Stimulated activated CD4-positive, alpha-beta T cell treated with anti-CD3 and anti-CD28 coated beads, Interleukin-12 subunit alpha, Interleukin-12 subunit beta, amount 100 ng/mL, for 24 hours (primary cell): Measurements from ENCODE around the gene PCLO.
A peak's percentile ranks its signal among the peaks of the same experiment; 100 is the strongest.

Experiments
- DNase-seq, 2 experiments: peaks; one replicate each; pipeline ENCODE4 v3.0.0-alpha.2; 2020; ENCODE audit warnings: low read depth in 2 of 2

The PCLO gene, protein sequence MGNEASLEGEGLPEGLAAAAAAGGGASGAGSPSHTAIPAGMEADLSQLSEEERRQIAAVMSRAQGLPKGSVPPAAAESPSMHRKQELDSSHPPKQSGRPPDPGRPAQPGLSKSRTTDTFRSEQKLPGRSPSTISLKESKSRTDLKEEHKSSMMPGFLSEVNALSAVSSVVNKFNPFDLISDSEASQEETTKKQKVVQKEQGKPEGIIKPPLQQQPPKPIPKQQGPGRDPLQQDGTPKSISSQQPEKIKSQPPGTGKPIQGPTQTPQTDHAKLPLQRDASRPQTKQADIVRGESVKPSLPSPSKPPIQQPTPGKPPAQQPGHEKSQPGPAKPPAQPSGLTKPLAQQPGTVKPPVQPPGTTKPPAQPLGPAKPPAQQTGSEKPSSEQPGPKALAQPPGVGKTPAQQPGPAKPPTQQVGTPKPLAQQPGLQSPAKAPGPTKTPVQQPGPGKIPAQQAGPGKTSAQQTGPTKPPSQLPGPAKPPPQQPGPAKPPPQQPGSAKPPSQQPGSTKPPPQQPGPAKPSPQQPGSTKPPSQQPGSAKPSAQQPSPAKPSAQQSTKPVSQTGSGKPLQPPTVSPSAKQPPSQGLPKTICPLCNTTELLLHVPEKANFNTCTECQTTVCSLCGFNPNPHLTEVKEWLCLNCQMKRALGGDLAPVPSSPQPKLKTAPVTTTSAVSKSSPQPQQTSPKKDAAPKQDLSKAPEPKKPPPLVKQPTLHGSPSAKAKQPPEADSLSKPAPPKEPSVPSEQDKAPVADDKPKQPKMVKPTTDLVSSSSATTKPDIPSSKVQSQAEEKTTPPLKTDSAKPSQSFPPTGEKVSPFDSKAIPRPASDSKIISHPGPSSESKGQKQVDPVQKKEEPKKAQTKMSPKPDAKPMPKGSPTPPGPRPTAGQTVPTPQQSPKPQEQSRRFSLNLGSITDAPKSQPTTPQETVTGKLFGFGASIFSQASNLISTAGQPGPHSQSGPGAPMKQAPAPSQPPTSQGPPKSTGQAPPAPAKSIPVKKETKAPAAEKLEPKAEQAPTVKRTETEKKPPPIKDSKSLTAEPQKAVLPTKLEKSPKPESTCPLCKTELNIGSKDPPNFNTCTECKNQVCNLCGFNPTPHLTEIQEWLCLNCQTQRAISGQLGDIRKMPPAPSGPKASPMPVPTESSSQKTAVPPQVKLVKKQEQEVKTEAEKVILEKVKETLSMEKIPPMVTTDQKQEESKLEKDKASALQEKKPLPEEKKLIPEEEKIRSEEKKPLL (N-terminal part only)

DNA sequence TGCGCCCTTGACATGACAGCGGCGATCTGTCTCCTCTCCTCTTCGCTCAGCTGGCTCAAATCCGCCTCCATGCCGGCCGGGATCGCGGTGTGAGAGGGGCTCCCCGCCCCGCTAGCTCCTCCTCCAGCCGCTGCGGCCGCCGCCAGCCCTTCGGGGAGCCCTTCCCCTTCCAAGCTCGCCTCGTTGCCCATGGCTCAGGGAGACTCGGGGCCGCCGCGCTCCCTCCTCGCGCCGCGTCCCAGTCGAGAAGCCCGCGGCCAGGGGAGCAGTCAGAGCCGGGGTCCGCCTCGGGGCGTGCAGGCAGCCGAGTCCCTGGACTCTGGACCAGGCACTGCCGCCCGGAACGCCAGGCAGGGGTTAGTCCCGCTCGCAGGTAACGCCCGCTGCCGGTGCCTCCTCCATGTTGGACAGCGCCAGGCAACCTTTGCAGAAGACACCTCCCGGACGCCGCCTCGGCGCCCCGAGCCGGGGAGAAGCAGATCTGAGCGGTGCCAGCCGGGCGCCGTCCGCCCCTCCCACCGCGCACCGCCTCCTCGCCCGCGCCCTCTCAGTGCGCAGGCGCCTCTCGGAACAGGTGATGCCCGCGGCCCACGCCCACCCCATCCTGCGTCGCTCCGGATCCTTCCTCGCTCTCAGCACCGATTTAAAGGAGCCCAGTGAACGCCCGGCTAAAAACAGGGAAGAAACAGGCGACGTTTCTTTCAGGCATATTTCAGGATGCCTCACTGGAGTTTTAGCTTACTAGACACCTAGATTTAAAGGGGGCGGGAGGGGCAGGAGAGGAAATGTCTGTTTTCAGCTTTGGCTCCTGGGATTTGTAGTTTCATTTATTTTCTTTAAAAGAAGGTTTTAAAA, at the start of gene PCLO:
PCLO (minus strand) TSS at position 483 of the 855 bp plus-strand sequence; CDS start at position 191, 292 bp downstream.
- DNase-seq = peak; percentile 22 to 37

DNA sequence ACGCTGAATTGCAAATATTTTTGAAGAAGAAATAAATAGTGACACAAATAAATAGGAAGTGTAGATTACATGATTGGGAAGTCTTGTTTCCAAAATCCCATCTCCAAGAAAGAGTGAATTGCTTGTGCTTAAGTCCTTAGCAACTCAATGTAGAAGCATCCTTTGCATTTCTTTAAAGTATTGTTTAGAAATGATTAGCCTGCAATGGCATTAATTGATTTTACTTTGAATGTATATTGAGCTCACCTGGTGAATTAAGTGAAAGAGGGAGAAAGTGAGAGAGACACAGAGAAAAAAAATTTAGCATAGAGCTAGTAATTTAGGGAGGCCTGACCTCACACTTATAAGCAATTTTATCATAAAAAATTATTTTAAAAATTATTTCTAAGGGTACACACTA, 49.0 kb upstream of the PCLO start:
- no peak for DNase-seq

DNA sequence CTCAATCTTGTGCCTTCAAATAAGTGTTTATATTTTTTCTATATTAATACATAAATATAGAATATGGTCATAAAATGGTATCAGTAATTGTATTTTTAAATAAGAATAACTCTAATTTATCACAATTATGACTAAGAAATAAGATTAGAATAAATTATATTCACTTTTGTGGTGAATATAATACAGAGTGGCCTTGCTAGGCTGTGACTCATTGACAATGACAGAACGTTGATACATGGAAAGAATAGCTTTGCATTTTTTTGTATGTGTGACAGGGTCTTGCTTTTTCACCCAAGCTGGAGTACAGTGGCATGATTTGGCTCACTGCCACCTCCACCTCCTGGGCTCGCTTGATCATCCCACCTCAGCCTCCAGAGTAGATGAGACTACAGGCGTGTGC, 47.8 kb upstream of the PCLO start:
- DNase-seq = no peak

DNA sequence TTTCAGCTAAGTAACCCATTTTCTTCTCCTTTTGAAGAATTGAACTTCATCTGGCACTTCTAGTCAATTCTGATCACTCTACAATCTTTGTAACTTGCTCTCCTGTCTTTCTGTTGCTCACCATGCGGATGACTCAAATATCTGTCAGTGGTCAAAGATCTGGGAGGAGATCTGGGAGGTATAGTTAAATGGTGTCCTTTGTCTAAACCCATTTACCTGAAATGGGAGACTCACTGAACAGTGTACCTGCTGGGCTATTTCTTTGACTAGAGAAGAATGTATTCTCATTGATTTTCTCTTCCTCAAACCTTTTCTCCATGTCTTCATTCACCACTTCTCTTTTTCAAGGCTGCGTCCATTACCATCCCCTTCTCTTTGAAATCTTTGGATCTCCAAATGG, 42.0 kb upstream of the PCLO start:
- DNase-seq = no peak

DNA sequence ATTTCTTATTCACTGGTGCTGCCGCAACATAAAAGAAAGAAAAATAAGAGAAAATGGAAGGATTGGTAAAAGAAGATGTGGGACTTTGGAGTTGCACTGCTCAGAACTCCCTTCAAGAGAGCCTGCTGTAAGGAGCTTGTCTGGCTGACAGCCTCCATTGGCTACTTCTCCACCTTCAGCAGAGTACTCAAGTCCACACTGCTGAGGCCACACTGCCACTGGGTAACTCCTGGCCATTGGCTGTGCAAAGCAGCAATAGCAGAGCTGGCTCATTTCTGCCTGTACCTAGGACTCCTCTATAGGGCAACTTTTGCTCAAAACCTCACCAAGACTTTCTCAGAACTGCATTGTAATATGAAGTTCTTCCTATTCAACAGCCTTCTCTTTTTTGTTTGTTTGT, 38.7 kb upstream of the PCLO start:
- no peak for DNase-seq

DNA sequence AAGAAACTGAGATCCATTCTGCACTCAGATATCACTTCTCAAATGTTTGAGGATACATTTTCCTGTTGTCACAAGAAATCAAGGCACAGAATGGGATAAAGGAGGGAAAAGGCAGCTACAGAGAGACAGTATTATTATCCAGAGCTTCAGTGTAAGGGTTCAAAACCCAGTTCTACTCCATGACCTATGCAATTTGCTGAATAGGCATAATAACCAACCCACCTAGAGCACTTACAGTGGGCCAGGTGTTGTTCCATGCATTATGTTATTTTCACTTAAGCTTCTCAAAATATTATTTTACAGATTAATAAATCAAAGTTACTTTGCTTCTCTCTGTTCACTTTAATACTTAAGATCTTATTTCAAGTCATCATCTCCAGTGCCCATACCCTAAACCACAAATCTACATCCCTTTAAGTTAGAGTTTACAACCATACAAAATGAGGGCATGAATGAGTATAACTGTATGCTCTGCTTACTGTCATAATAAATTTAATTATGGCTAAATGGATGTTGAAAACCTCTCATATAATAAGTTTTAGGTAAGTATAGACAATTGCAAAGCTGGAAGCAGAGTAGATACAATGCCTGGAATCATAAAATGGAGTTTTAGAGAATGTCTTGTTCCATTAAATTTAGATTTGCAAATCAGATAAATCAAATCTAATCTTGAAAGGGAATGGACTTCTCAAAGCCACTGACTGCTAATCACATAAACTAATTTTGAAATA, 28.1 kb upstream of the PCLO start:
- no peak for DNase-seq

DNA sequence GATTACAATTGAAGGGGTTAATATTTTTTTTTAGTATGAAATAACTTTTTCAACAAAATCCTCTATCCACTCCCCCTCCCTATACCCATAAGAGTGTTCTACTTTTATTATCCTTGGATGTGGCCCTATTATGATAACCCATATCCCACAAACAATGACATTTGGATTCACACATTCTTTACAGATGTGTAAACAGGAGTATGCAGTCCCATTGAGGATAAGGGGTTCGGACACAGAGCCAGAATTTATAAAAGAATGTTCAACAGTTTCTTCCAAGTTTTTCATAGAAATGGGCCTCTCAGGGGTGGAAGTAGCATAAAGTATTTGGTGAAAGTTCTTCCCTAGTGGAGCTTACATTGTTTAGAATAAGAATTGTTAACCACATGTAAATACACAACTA, 16.1 kb upstream of the PCLO start:
- no peak for DNase-seq

DNA sequence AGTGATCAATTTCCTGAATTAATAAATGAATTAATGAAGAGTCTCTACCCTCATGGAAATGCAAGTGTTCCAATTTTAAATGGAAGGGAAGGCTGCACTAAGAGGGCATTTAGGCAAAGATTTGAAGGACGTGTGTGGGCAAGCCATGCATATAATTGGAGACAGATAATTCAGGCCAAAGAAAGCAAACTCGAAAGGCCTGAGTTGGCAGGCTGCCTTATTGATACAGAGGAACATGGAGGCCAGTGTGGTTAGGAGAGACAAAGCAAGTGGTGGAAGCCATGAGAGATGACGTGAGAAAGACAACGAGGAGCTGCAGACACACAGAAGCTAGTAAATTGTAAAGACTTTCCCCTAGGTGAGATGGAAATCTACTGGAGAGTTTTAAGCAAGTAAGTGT, 15.4 kb upstream of the PCLO start:
- no peak for DNase-seq

DNA sequence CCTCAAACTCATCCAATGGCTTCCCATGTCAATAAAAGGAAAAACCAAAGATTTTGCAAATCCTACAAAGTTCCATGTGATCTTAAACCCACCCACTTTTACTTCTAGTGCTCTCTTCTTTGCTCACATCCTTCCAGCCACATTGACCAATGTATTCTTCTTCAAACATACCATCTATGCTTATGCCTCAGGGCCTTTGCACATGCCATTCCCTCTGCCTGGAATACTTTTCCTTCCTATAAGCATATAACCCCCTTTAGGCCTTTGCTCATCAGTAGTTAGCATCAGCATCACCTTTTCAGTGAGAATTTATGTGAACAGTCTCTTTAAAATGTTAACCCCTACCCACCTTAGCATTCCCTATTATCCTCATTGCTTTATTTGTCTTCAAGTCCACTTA, 11.0 kb upstream of the PCLO start:
- DNase-seq = no peak

DNA sequence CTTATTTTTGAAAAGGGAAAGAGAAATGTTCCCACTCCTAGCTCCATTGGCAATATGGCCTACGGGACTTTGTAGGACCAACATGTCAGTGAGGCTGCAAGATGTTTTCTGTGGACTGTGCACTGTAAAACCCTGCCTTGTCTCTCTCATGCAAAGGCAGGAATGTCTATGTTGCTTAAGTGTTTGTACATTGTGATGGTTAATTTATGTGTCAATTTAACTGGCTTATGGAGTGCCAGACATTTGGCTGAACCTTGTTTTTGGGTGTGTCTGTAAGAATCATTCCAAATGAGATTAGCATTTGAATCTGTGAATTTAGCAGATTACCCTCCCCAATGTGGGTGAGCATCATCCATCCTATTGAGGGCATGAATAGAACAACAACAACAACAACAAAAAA, 4.1 kb upstream of the PCLO start:
- no peak for DNase-seq

DNA sequence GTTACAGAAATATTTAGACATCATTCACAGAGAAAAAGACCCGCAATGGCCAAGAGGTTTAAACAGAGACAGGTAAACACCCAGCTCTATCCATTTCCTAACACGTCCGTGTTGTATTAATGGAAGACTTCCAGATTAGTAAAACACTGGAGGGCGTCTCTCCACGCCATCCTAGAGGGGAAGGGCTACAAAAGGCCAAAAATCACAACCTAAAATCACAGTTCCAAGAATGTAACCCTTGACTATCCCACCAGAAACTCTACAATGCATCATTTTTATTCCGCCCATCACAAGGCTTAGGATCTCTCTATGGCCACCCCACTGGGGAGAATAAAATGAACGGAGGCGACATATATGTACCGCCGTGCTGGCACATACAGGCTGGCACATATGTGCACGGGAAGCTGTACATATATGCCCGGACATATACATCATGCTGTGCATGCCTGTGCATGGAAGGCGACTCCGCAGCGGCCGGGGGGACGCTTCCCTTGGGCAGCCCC, 734 bp downstream of the PCLO start:
- DNase-seq = no peak

DNA sequence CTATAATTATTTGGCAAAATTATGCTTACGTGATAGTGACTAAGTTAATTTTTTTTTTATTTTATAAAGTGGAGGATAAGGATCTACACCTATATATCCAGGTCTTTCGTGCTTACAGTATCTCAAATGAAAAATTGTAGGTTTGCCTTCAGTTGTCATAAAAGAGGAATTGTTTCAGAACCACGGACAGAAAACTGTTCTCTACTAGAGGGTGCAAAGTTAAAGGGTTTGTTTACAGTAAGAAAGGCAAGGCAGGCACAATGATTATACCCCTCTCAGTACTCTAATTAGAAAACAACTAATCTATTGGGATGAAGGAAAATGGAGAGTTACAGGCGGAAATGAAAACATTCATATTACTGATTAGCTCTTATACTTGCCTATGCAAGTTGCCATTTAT, 1.5 kb downstream of the PCLO start:
- no peak for DNase-seq

DNA sequence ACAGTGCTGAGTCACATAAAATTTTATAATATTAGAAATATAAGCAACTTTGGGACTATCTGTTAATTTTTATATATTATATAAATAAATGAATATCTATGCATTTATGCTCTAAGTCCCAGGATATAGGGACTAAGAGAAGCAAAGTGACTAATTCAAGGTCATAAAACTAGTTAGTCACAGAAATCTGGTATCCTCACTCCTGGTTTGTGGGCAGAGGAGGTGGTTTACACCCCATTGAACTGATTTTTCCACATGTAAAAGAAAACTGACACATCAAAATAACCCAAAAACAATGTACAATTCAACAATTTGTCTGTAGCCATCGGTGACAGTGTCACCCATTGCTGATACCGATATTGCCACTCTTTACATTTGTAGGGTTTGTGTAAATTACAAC, 3.0 kb downstream of the PCLO start:
- no peak for DNase-seq

DNA sequence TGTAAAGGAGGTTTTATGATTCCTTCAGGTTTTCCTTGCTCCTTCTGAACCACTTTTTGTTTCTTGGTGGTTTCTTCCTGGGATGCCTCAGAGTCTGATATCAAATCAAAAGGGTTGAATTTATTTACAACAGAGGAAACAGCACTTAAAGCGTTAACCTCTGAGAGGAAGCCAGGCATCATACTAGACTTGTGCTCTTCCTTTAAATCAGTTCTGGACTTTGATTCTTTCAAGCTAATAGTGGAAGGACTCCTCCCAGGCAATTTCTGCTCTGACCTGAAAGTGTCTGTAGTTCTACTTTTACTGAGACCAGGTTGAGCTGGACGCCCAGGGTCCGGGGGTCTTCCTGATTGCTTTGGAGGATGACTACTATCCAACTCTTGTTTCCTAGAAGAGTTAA, 6.7 kb downstream of the PCLO start:
- DNase-seq = no peak

DNA sequence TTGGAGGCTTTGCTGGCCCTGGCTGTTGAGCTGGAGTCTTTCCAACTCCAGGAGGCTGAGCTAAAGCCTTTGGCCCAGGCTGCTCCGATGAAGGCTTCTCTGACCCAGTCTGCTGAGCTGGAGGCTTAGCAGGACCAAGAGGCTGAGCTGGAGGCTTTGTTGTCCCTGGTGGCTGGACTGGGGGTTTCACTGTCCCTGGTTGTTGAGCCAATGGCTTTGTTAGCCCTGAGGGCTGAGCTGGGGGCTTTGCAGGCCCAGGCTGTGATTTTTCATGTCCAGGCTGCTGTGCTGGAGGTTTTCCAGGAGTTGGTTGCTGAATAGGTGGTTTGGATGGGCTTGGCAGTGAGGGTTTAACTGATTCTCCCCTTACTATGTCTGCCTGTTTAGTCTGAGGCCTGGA, 7.3 kb downstream of the PCLO start:
- no peak for DNase-seq

DNA sequence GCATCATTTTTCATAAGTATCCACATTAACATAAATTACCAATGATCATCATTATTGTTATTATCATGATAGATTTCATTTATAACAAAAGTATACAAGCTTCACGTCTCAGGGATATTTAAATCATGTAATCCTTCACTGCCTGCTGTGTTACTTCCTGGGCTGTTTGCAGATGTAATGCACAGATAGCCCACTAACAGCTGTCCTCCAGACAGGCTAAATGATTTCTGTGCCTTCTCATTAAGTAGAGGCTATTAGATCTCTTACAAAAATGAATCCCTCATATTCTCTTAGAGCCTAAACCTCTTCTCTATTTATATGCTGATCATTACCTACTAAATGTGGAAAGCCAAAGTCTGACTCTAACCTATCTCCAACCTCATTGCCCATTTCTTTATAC, 9.3 kb downstream of the PCLO start:
- no peak for DNase-seq

DNA sequence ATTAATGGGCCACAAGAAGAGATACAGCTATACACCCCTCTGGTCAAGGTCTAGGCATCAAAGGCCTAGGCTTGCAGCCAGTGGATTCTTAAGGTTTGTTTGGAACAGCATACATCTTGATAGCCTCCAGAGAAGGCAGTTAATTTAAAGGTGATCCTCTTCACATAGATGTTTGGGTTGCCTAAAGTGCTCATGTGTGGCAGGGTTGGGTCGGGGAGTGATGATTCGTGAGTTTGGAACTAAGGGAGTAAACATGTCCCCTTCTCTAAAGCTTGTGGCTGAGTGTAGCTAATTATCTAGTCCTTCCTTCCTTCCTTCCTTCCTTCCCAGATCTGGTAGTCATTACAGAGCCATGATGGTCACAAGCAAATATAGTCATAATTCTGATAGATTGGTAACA, 12.4 kb downstream of the PCLO start:
- DNase-seq = no peak

DNA sequence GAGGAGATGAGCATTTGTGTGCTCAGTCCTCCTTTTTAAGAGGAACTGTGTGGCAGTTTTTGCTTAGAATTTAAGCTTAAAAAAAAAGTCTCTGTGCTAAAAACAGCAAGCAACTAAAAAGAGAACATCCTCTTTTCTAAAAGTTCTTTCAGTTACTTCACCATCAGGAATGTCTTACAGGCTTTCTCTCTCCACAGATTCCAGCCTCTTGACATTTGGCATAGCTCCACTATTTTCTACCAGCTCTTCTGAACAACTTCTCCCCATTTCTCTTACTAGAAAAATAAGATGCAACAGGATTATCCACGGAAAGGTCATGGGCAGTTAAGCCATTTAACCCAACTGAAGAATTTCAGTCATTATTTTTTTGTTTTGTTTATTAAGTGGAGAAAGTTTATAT, 13.2 kb downstream of the PCLO start:
- DNase-seq = no peak

DNA sequence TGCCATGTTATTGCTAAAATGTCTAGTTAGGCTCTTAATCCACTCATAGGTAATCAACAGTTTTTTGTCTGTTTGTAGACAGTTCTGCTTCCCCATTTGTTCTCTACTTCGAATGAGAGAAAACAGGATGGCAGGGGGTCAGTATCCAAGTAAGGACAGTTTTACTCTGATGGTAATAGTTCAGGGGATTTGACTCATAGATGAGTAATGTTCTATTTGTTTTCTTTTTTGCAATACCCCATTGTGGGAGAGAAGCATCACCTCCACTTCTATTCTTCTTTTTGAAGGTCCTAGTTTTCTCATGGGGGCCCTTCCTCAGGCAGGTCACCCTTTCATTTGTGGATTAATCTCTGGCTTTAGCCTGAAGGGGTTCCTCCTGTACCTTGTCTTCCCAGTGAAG, 13.9 kb downstream of the PCLO start:
- no peak for DNase-seq

DNA sequence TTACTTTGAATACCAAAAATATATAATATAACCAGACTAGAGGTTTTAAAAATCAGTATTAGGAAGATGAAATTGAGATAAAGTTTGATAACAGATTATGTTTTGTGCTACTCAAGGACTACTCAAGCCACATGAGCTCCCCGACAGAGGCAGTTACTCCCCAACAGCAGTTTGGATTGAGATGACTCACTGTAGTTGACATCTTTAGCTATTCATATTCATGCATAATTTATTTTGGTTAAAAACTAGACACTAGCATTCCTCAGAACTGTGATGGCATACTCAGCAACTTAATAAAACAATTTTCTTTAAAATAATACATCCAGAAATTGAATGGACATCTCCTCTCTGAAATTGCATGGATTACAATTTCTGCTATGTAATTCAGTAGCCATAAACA, 19.6 kb downstream of the PCLO start:
- no peak for DNase-seq

DNA sequence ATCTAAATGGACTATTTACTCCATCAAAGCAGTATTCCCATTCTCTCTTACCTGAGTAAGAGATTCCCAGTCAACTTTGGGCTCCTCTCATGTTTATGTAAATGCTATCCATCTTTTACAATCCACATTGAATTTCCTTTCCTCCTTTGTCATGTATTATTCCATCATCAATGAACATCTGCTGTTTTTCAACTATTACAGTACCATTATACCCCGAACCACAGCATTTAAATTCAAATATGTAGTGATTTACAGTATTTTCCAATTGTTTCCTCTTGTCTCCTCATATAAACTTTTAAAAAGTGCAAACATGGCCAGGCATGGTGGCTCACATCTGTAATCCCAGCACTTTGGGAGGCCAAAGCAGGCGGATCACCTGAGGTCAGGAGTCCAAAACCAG, 20.3 kb downstream of the PCLO start:
- no peak for DNase-seq
